MM.1S (cell line): ENCODE data around the gene DCDC2C.

ENCODE experiments used
- CTCF ChIP-seq: fragments of 300-600 bp; sonication (generic); IDR thresholded peaks from 2 replicates; pipeline ENCODE4 v1.5.1; 2016; ENCODE audit warnings: antibody characterized with exemption, low read length, mixed read lengths
- EZH2 ChIP-seq: fragments of 300-600 bp; sonication (generic); optimal IDR thresholded peaks from 2 replicates; pipeline ENCODE3; 2017; ENCODE audit warnings: low read depth, mild to moderate bottlenecking, antibody characterized with exemption, low read length, mixed read lengths
- EZH2phosphoT487 ChIP-seq: fragments of 300-600 bp; sonication (generic); IDR thresholded peaks from 2 replicates; pipeline ENCODE4 v1.6.1; 2018; ENCODE audit warnings: antibody characterized with exemption, low read length

GRCh38 chr2:3712424-3712823 is 9.0 kb downstream of the DCDC2C start:
- TF ChIP-seq CTCF (no peak), EZH2phosphoT487 (no peak), EZH2 (no peak)
